Neuronal stem cell (in vitro differentiated cells): Measurements from ENCODE around the gene NUP37.
"Not testable (repeated sequence)": the region's sequence is repeated elsewhere in the genome, so short reads cannot be mapped to it uniquely, and the experiment has no call there.

Source experiments
- DNase-seq: peaks from one replicate; pipeline ENCODE4 v3.0.0-alpha.2; 2013; ENCODE audit warnings: low spot score
- H2AFZ ChIP-seq: one replicate; pipeline ENCODE4 v1.6.1; 2013; ENCODE audit warnings: mild to moderate bottlenecking, low read length, inconsistent platforms
- H2AK5ac ChIP-seq: 2 replicates; pipeline ENCODE4 v1.6.1; 2013; ENCODE audit warnings: low read depth, mild to moderate bottlenecking, inconsistent platforms, low read length, moderate library complexity, mixed read lengths
- H2BK120ac ChIP-seq: 2 replicates; pipeline ENCODE4 v1.6.1; 2013; ENCODE audit warnings: low read depth, mild to moderate bottlenecking, inconsistent platforms, low read length, moderate library complexity, mixed read lengths
- H2BK12ac ChIP-seq: one replicate; pipeline ENCODE4 v1.6.1; 2013; ENCODE audit warnings: low read length, inconsistent platforms
- H2BK15ac ChIP-seq: 2 replicates; pipeline ENCODE4 v1.6.1; 2013; ENCODE audit warnings: mild to moderate bottlenecking, low read length, inconsistent platforms, mixed read lengths
- H2BK5ac ChIP-seq: one replicate; pipeline ENCODE4 v1.6.1; 2013; ENCODE audit warnings: inconsistent platforms, mild to moderate bottlenecking, low read length, moderate library complexity
- H3K14ac ChIP-seq: one replicate; pipeline ENCODE4 v1.6.1; 2013; ENCODE audit warnings: low read length, inconsistent platforms
- H3K18ac ChIP-seq: 2 replicates; pipeline ENCODE4 v1.6.1; 2013; ENCODE audit warnings: low read length, inconsistent platforms
- H3K23ac ChIP-seq: 2 replicates; pipeline ENCODE4 v1.6.1; 2013; ENCODE audit warnings: low read depth, mild to moderate bottlenecking, mixed read lengths, low read length, inconsistent platforms; ENCODE audit not compliant: poor library complexity
- H3K27ac ChIP-seq: replicated peaks from 3 replicates; pipeline ENCODE4 v1.5.1; 2013; ENCODE audit warnings: low read length, inconsistent platforms
- H3K27me3 ChIP-seq, 3 experiments: 2 replicates each; pipeline ENCODE4 v1.6.1; 2013; ENCODE audit warnings: low read length in 3 of 3, mild to moderate bottlenecking in 2 of 3, inconsistent platforms in 1 of 3, low read depth in 1 of 3, mixed read lengths in 1 of 3, moderate library complexity in 1 of 3; ENCODE audit not compliant: control insufficient read depth in 3 of 3, insufficient read depth in 3 of 3
- H3K36me3 ChIP-seq, 2 donors: replicated peaks in 1 of 2; 2 replicates each; pipeline ENCODE4 v1.6.1; 2013; ENCODE audit warnings: low read length in 2 of 2; ENCODE audit not compliant: control insufficient read depth in 2 of 2, insufficient read depth in 2 of 2
- H3K4ac ChIP-seq: 2 replicates; pipeline ENCODE4 v1.6.1; 2013; ENCODE audit warnings: inconsistent platforms, mild to moderate bottlenecking, low read length, moderate library complexity
- H3K4me1 ChIP-seq, 2 donors: 1 replicate in 1 of 2; 2 replicates in 1 of 2; pipeline ENCODE4 v1.6.1; 2013; ENCODE audit warnings: low read length in 2 of 2, low read depth in 1 of 2; ENCODE audit not compliant: control insufficient read depth in 2 of 2, insufficient read depth in 1 of 2
- H3K4me2 ChIP-seq: one replicate; pipeline ENCODE4 v1.6.1; 2013; ENCODE audit warnings: mild to moderate bottlenecking, low read length, inconsistent platforms; ENCODE audit not compliant: insufficient read depth, poor library complexity, severe bottlenecking
- H3K4me3 ChIP-seq, 2 donors: 2 replicates each; pipeline ENCODE4 v1.5.1; 2013; ENCODE audit warnings: low read length in 2 of 2, mild to moderate bottlenecking in 2 of 2, inconsistent platforms in 1 of 2, moderate library complexity in 1 of 2
- H3K79me1 ChIP-seq: one replicate; pipeline ENCODE4 v1.6.1; 2013; ENCODE audit warnings: low read depth, mild to moderate bottlenecking, inconsistent platforms, low read length, moderate library complexity
- H3K9ac ChIP-seq: one replicate; pipeline ENCODE4 v1.6.1; 2013; ENCODE audit warnings: mild to moderate bottlenecking, low read depth, low read length, inconsistent platforms; ENCODE audit not compliant: poor library complexity
- H3K9me3 ChIP-seq, 2 donors: replicated peaks in 1 of 2; 2 replicates each; pipeline versions ENCODE3 to v1.6.1; 2013; ENCODE audit warnings: low read length in 2 of 2, mild to moderate bottlenecking in 2 of 2, inconsistent platforms in 1 of 2, low read depth in 1 of 2, mixed read lengths in 1 of 2, moderate library complexity in 1 of 2; ENCODE audit not compliant: control insufficient read depth in 2 of 2, insufficient read depth in 1 of 2
- H4K8ac ChIP-seq: one replicate; pipeline ENCODE4 v1.6.1; 2013; ENCODE audit warnings: low read depth, mild to moderate bottlenecking, inconsistent platforms, low read length, moderate library complexity
- H4K91ac ChIP-seq: one replicate; pipeline ENCODE4 v1.6.1; 2013; ENCODE audit warnings: low read length, low read depth, mild to moderate bottlenecking, inconsistent platforms; ENCODE audit not compliant: poor library complexity
- WGBS, 2 donors: extraction: QIAGEN DNeasy Blood & Tissue Kit; methylation state at CpG; one replicate each; pipeline ENCODE4 v1.1.7; 2013; ENCODE audit warnings: missing lambda C conversion rate in 2 of 2, mixed read lengths in 1 of 2; ENCODE audit not compliant: insufficient read length in 2 of 2, insufficient replicate concordance in 1 of 2; ENCODE audit errors: extremely low coverage in 2 of 2; 5-methylcytosine and 5-hydroxymethylcytosine counted together

The NUP37 gene

DNA sequence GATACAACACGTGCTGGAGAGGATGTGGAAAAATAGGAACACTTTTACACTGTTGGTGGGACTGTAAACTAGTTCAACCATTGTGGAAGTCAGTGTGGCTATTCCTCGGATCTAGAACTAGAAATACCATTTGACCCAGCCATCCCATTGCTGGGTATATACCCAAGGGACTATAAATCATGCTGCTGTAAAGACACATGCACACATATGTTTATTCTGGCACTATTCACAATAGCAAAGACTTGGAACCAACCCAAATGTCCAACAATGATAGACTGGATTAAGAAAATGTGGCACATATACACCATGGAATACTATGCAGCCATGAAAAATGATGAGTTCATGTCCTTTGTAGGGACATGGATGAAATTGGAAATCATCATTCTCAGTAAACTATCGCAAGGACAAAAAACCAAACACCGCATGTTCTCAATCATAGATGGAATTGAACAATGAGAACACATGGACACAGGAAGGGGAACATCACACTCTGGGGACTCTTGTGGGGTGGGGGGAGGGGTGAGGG is 27.2 kb upstream of the NUP37 start:
- H2AK5ac ChIP-seq, H2BK12ac ChIP-seq, H3K4ac ChIP-seq, H3K4me1 ChIP-seq, H3K23ac ChIP-seq, H4K8ac ChIP-seq, H3K4me3 ChIP-seq, H3K27me3 ChIP-seq, DNase-seq, H3K4me2 ChIP-seq, H2AFZ ChIP-seq, H3K14ac ChIP-seq, H2BK5ac ChIP-seq, H2BK120ac ChIP-seq, H3K9ac ChIP-seq, H3K9me3 ChIP-seq, H3K79me1 ChIP-seq, H2BK15ac ChIP-seq, H4K91ac ChIP-seq, H3K27ac ChIP-seq, H3K18ac ChIP-seq: not testable (repeated sequence)
- WGBS, 2 donors, result no CpG with 5 or more reads among the region's 4 CpGs
- H3K36me3 ChIP-seq, result peaks cover 0 to 23% of the 10 kb centered on the region in 2 donors

DNA sequence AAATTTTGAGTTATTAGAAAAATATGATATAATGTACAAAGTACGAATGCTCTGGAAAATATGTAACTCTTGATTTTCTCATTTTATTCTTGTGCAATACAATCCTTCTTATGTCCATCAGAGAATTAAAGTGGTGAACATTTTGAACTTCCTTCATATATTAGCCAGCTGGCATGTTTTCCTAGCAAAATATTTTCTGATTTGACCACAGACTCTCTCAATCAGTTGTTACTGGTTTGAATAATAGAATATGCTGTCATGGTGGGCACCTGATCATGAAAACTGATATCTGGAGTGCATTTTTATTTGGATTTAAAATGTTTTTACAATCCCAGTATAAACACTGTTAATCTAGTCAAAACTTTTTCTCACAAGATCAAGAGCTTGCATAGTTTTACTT is 24.3 kb upstream of the NUP37 start:
- H3K4me1 ChIP-seq, result no peaks in the 10 kb centered on the region
- peaks cover 0 to 5% of the 10 kb centered on the region in 2 donors for H3K36me3 ChIP-seq
- H3K9ac ChIP-seq, result no peak overlapping the region
- H3K4me3 ChIP-seq, result no peak overlapping the region
- no peak overlapping the region for H3K4me2 ChIP-seq
- H2AK5ac ChIP-seq, result no peak overlapping the region
- H3K23ac ChIP-seq, result no peak overlapping the region
- no peaks in the 10 kb centered on the region for H3K27me3 ChIP-seq
- H2BK12ac ChIP-seq, result no peak overlapping the region
- no peak overlapping the region for H2BK120ac ChIP-seq
- no peak overlapping the region for H2AFZ ChIP-seq
- H2BK15ac ChIP-seq, result no peak overlapping the region
- no peak overlapping the region for H4K8ac ChIP-seq
- H2BK5ac ChIP-seq, result no peak overlapping the region
- no peaks in the 10 kb centered on the region for H3K79me1 ChIP-seq
- H3K14ac ChIP-seq, result no peak overlapping the region
- WGBS, 2 donors, result no CpG with 5 or more reads among the region's 1 CpG
- H3K18ac ChIP-seq, result no peak overlapping the region
- H3K9me3 ChIP-seq, result peaks cover 0 to 6% of the 10 kb centered on the region in 2 donors
- H3K4ac ChIP-seq, result no peak overlapping the region
- no peak for DNase-seq
- no peak overlapping the region for H3K27ac ChIP-seq
- H4K91ac ChIP-seq, result no peak overlapping the region

GRCh38 chr12:102142866-102143373 is 23.0 kb upstream of the NUP37 start:
- H3K4me2 ChIP-seq, H2BK120ac ChIP-seq, H3K27me3 ChIP-seq, H3K4me1 ChIP-seq, H2AK5ac ChIP-seq, H2BK5ac ChIP-seq, H3K23ac ChIP-seq, H3K18ac ChIP-seq, H3K36me3 ChIP-seq, H3K4ac ChIP-seq, H3K9me3 ChIP-seq, H2BK15ac ChIP-seq, H4K91ac ChIP-seq, H3K27ac ChIP-seq, H3K9ac ChIP-seq, H4K8ac ChIP-seq, H3K79me1 ChIP-seq, H3K14ac ChIP-seq, H2BK12ac ChIP-seq, DNase-seq, H3K4me3 ChIP-seq, H2AFZ ChIP-seq: not testable (repeated sequence)
- WGBS, 2 donors, result no CpG with 5 or more reads among the region's 11 CpGs

DNA sequence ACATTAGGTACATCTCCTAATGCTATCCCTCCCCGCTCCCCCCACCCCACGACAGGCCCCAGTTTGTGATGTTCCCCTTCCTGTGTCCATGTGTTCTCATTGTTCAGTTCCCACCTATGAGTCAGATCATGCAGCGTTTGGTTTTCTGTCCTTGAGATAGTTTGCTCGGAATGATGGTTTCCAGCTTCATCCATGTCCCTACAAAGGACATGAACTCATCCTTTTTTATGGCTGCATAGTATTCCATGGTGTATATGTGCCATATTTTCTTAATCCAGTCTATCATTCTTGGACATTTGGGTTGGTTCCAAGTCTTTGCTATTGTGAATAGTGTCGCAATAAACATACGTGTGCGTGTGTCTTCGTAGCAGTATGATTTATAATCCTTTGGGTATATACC is 17.7 kb upstream of the NUP37 start:
- no CpG with 5 or more reads among the region's 8 CpGs for WGBS, 2 donors
- not testable (repeated sequence) for H2BK12ac ChIP-seq, H2BK120ac ChIP-seq

More for the DNA sequence above, 17.7 kb upstream of the NUP37 start:
- peaks cover 0 to 24% of the 10 kb centered on the region in 2 donors for H3K36me3 ChIP-seq
- H3K4me3 ChIP-seq, H3K4me2 ChIP-seq, H3K18ac ChIP-seq, DNase-seq, H3K4ac ChIP-seq, H3K14ac ChIP-seq, H2AFZ ChIP-seq, H4K91ac ChIP-seq, H3K23ac ChIP-seq, H3K4me1 ChIP-seq, H3K9ac ChIP-seq, H2AK5ac ChIP-seq, H2BK5ac ChIP-seq, H3K27ac ChIP-seq, H3K27me3 ChIP-seq, H3K9me3 ChIP-seq, H4K8ac ChIP-seq, H2BK15ac ChIP-seq, H3K79me1 ChIP-seq: not testable (repeated sequence)
